LNCaP clone FGC (cell line): ENCODE measurements around the gene MAEA.
"Not testable (repeated sequence)": the region's sequence is repeated elsewhere in the genome, so short reads cannot be mapped to it uniquely, and the experiment has no call there.

Source experiments
- DNase-seq: peaks from one replicate; pipeline ENCODE4 v3.0.0-alpha.2; 2011; ENCODE audit warnings: low read depth
- H3K4me3 ChIP-seq: 2 replicates; pipeline ENCODE4 v1.5.1; 2011; ENCODE audit warnings: mild to moderate bottlenecking, low read depth, low read length, control low read depth
- CTCF ChIP-seq: IDR thresholded peaks from 2 replicates; pipeline ENCODE4 v1.5.1; 2012; ENCODE audit warnings: mild to moderate bottlenecking; ENCODE audit not compliant: control insufficient read depth, insufficient read depth; ENCODE audit errors: extremely low read depth

Gene MAEA

GRCh38 chr4:1328267-1329155 lies 38.8 kb downstream of the MAEA start:
- DNase-seq, result no peak
- no peak overlapping the region for H3K4me3 ChIP-seq
- TF ChIP-seq CTCF, result no peak

GRCh38 chr4:1329408-1330371 lies 40.0 kb downstream of the MAEA start:
- TF ChIP-seq CTCF, result no peak
- no peak overlapping the region for H3K4me3 ChIP-seq

GRCh38 chr4:1330761-1331590 lies 41.3 kb downstream of the MAEA start:
- no peak for DNase-seq
- H3K4me3 ChIP-seq, result no peak overlapping the region
- no peak for TF ChIP-seq CTCF

More at GRCh38 chr4:1329408-1330371, 40.0 kb downstream of the MAEA start:
- no peak for DNase-seq

GRCh38 chr4:1331591-1332353 lies 42.1 kb downstream of the MAEA start:
- DNase-seq, result no peak
- H3K4me3 ChIP-seq, result no peak overlapping the region
- TF ChIP-seq CTCF, result no peak

GRCh38 chr4:1332686-1333085 lies 43.0 kb downstream of the MAEA start:
- no peak overlapping the region for H3K4me3 ChIP-seq
- TF ChIP-seq CTCF, result no peak
- DNase-seq, result no peak

- TF ChIP-seq CTCF, result no peak
- H3K4me3 ChIP-seq, result no peak overlapping the region
- DNase-seq, result no peak
These were observed 43.6 kb downstream of the MAEA start for GRCh38 chr4:1333256-1333655.

- not testable (repeated sequence) for DNase-seq, H3K4me3 ChIP-seq
These were observed 44.3 kb downstream of the MAEA start for GRCh38 chr4:1333851-1334578.
